PC-9 (cell line): ENCODE data around the gene TAPBP. TPM values are rescaled to one million over a fixed set of nuclear protein-coding genes. Genes with fewer than 3 reads are reported as not detected.
A peak's percentile ranks its signal among the peaks of the same experiment; 100 is the strongest.
"Not testable (repeated sequence)": the region's sequence is repeated elsewhere in the genome, so short reads cannot be mapped to it uniquely, and the experiment has no call there.

Experiments used
- BruUV-seq: library from RNA; stranded (reverse); fragments of 400-500 nt; replicated peaks from 2 replicates; lab custom pipeline; 2021; lab: Mats Ljungman, UMichigan
- CTCF ChIA-PET: fragments of 300-600 bp; sonication (Branson Sonifier 250); formaldehyde crosslinking; loops from one replicate; lab custom pipeline; 2022; ENCODE audit warnings: antibody characterized with exemption; lab: Charles Lee
- POLR2A ChIA-PET: fragments of 300-600 bp; sonication (Branson Sonifier 250); formaldehyde crosslinking; loops from one replicate; lab custom pipeline; 2022; ENCODE audit warnings: antibody characterized with exemption; ENCODE audit not compliant: unreplicated experiment; lab: Charles Lee
- DNase-seq, 2 experiments: peaks; one replicate each; pipeline versions ENCODE4 v3.0.0 to v3.0.0-alpha.2; 2015 to 2022; ENCODE audit warnings: mixed read lengths in 1 of 2
- H2AFZ ChIP-seq: fragments of 200-600 bp; sonication (generic); 2 replicates; pipeline ENCODE4 v1.8.1; 2017; ENCODE audit warnings: antibody characterized with exemption
- H3F3A ChIP-seq: fragments of 200-600 bp; sonication (generic); 2 replicates; pipeline ENCODE4 v1.8.1; 2017; ENCODE audit warnings: antibody characterized with exemption, mild to moderate bottlenecking, low read depth; ENCODE audit not compliant: insufficient read depth
- H3K27ac ChIP-seq: fragments of 200-600 bp; sonication (generic); 2 replicates; pipeline ENCODE4 v1.6.1; 2016; ENCODE audit warnings: mixed run types
- H3K27me3 ChIP-seq: fragments of 200-600 bp; sonication (generic); 2 replicates; pipeline ENCODE4 v1.6.1; 2016; ENCODE audit warnings: low read depth, mixed run types; ENCODE audit not compliant: insufficient read depth
- H3K36me3 ChIP-seq: fragments of 200-600 bp; sonication (generic); 2 replicates; pipeline ENCODE4 v1.6.1; 2016; ENCODE audit warnings: low read depth, mixed run types
- H3K4me1 ChIP-seq: fragments of 200-600 bp; sonication (generic); replicated peaks from 2 replicates; pipeline ENCODE4 v1.6.1; 2016; ENCODE audit warnings: mixed run types; ENCODE audit not compliant: insufficient read depth
- H3K4me2 ChIP-seq: fragments of 200-600 bp; sonication (generic); 2 replicates; pipeline ENCODE4 v1.6.1; 2017; ENCODE audit warnings: mixed run types
- H3K4me3 ChIP-seq: fragments of 200-600 bp; sonication (generic); 2 replicates; pipeline ENCODE4 v1.6.1; 2016; ENCODE audit warnings: mixed run types
- H3K79me2 ChIP-seq: fragments of 200-600 bp; sonication (generic); 2 replicates; pipeline ENCODE4 v1.6.1; 2017; ENCODE audit warnings: low read depth, mixed run types
- H3K9me2 ChIP-seq: fragments of 200-600 bp; sonication (generic); 2 replicates; pipeline ENCODE4 v1.8.1; 2017; ENCODE audit warnings: mild to moderate bottlenecking; ENCODE audit not compliant: insufficient read depth
- H3K9me3 ChIP-seq: fragments of 200-600 bp; sonication (generic); 2 replicates; pipeline ENCODE4 v1.8.1; 2016; ENCODE audit warnings: low read depth; ENCODE audit not compliant: insufficient read depth
- H4K20me1 ChIP-seq: fragments of 200-600 bp; sonication (generic); 2 replicates; pipeline ENCODE4 v1.8.1; 2017; ENCODE audit not compliant: insufficient read depth
- EZH2 ChIP-seq: fragments of 200-600 bp; sonication (generic); IDR thresholded peaks from 2 replicates; pipeline ENCODE4 v1.8.0; 2017; ENCODE audit warnings: antibody characterized with exemption, low read depth
- intact Hi-C: fragments of 100-400 bp; cut with micrococcal nuclease; formaldehyde crosslinking; loops from one replicate; pipeline ENCODE4 v1.10.0; 2022; ENCODE audit not compliant: unreplicated experiment
- total RNA-seq: library from RNA; stranded (reverse); gene quantifications from 2 replicates; pipeline ENCODE4 v1.2.3, GENCODE V29; 2021
- TF ChIP-seq, protein P1 (sequence below): fragments of 200-600 bp; sonication (generic); conservative IDR thresholded peaks from 2 replicates; pipeline ENCODE4 v1.6.1; 2017; ENCODE audit warnings: mixed run types, antibody characterized with exemption, mild to moderate bottlenecking, moderate library complexity

Gene TAPBP
- total RNA-seq, 1 experiment from 2014 or later: 156 TPM

DNA sequence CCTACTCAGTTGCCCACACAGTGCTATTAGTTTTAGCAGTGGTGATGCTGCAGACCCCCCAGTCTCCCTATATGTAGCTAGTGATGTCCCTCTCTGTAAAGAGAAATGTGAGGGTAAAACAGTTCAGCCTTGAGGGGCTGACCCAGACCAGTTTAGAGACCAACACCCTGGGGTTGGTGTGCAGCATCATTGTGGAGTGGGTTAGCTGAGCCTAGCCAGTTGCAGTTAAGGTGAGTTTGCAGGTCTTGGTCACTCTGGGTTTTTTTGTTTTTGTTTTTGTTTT, 37.4 kb downstream of the TAPBP start:
- Histone ChIP-seq H3F3A (peaks cover 89% of the 10 kb centered on the region), H3K4me3 (peak overlapping the region; percentile 70; the same call in 1 of the 2 replicates), H3K9me2 (no peaks in the 10 kb centered on the region), H2AFZ (no peak overlapping the region), H3K4me1 (peaks cover 36% of the 10 kb centered on the region), H3K9me3 (no peaks in the 10 kb centered on the region), H3K27me3 (no peaks in the 10 kb centered on the region), H3K36me3 (peaks cover 44% of the 10 kb centered on the region), H3K27ac (peak overlapping the region; percentile 79), H3K79me2 (peaks cover 42% of the 10 kb centered on the region), H3K4me2 (peak overlapping the region; percentile 96), H4K20me1 (peaks cover 36% of the 10 kb centered on the region)
- no peak for DNase-seq
- intact Hi-C loops: loop anchor here (2.0 to 10.0 kb wide), 2 partner anchors 22 to 72 kb away; partner anchors contain the start of genes HSD17B8, RGL2, RING1 and RXRB
- BruUV-seq: no TSS peak
- CTCF ChIA-PET: interaction anchor here (0.6 kb wide), 1 partner anchor 443 kb away, joined by 3 read pairs; no protein-coding TSS in a partner anchor
- TF ChIP-seq EZH2: no peak
- TF ChIP-seq, protein P1, sequence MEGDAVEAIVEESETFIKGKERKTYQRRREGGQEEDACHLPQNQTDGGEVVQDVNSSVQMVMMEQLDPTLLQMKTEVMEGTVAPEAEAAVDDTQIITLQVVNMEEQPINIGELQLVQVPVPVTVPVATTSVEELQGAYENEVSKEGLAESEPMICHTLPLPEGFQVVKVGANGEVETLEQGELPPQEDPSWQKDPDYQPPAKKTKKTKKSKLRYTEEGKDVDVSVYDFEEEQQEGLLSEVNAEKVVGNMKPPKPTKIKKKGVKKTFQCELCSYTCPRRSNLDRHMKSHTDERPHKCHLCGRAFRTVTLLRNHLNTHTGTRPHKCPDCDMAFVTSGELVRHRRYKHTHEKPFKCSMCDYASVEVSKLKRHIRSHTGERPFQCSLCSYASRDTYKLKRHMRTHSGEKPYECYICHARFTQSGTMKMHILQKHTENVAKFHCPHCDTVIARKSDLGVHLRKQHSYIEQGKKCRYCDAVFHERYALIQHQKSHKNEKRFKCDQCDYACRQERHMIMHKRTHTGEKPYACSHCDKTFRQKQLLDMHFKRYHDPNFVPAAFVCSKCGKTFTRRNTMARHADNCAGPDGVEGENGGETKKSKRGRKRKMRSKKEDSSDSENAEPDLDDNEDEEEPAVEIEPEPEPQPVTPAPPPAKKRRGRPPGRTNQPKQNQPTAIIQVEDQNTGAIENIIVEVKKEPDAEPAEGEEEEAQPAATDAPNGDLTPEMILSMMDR: no peak
- POLR2A ChIA-PET: no interaction called here

DNA sequence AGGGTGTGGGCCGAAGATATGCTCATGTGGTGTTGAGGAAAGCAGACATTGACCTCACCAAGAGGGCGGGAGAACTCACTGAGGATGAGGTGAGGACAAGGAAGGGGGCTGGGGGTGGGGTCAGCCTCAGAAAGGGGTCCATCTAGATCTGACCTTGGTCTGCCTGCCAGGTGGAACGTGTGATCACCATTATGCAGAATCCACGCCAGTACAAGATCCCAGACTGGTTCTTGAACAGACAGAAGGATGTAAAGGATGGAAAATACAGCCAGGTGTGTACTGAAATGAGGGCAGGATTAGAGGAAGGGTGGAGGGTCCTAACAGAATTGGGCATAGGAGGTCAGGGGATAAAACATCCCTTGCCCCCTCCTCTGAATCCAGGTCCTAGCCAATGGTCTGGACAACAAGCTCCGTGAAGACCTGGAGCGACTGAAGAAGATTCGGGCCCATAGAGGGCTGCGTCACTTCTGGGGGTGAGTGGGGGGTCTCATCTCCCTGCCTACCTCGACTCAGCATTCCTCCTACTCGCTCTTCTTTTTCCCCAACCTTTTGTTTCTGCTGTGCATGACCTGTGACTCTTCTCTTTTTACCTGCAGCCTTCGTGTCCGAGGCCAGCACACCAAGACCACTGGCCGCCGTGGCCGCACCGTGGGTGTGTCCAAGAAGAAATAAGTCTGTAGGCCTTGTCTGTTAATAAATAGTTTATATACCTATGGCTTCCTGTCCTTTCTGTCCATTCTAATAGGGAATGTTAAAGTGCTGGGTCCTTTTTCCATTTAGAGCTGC, 37.9 kb downstream of the TAPBP start:
- CTCF ChIA-PET: interaction anchor here (0.6 to 0.7 kb wide), 2 partner anchors 11 to 443 kb away, joined by 3 to 5 read pairs; no protein-coding TSS in a partner anchor
- Histone ChIP-seq H3K4me3 (peak overlapping the region; percentile 70; the same call in 1 of the 2 replicates), H3F3A (peaks cover 84% of the 10 kb centered on the region), H3K79me2 (peaks cover 45% of the 10 kb centered on the region), H3K27ac (peak overlapping the region; percentile 79), H3K4me2 (peak overlapping the region; percentile 96), H3K4me1 (peaks cover 37% of the 10 kb centered on the region), H4K20me1 (peaks cover 36% of the 10 kb centered on the region), H3K36me3 (peaks cover 44% of the 10 kb centered on the region)
- H2AFZ ChIP-seq, H3K9me3 ChIP-seq, H3K9me2 ChIP-seq, POLR2A ChIA-PET, H3K27me3 ChIP-seq: not testable (repeated sequence)
- peak in 1 of 2 experiments; percentile 15 for DNase-seq
- BruUV-seq: TSS peak; percentile 36
- intact Hi-C loops: loop anchor here (2.0 to 10.0 kb wide), 2 partner anchors 23 to 71 kb away; partner anchors contain the start of genes HSD17B8, RGL2, RING1 and RXRB

DNA sequence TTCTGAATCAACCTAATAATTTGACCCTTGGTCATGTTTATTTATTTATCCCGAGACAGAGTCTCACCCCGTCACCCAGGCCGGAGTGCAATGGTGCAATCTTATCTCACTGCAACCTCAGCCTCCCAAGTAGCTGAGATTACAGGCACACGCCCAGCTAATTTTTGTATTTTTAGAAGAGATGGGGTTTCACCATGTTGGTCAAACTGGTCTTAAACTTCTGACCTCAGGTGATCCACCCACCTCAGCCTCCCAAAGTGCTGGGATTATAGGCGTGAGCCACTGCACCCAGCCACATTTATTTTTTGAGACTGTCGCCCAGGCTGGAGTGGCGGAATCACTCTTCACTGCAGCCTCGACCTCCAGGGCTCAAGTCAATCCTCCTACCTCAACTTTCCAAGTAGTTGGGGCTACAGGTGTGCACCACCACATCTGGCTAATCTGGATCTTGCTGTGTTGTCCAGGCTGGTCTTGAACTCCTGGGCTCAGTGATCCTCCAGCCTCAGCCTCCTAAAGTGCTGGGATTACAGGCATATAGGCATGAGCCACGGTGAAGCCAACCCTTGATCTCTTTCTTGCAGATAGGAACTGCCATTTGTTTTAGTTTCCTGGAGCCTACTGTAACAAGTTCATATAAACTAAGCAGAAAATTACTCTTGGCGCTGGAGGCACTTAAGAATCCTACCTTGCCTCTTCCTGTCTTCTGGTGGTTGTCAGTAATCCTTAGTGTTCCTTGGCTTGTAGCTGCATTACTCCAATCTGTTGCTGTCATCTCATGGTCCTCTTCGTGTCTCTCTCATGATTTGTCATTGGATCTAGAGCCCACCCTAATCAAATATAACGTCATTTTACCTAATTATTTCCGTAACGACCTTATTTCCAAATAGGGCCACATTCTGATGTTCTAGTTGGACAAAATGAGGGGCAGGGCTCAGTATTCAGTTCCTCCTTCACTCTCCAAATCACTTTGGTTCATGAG, 39.7 kb downstream of the TAPBP start:
- peak overlapping the region; percentile 96 for H3K4me2 ChIP-seq
- intact Hi-C loops: loop anchor here (10.0 kb wide), 1 partner anchor 69 kb away; the partner anchor contains the start of genes HSD17B8, RING1, RXRB and SLC39A7
- TF ChIP-seq, protein P1: no peak
- no peak for TF ChIP-seq EZH2
- H3K79me2 ChIP-seq: peaks cover 56% of the 10 kb centered on the region
- H2AFZ ChIP-seq: no peak overlapping the region
- no peaks in the 10 kb centered on the region for H3K27me3 ChIP-seq
- H3K4me1 ChIP-seq: peaks cover 39% of the 10 kb centered on the region
- peak overlapping the region; percentile 70 for H3K4me3 ChIP-seq
- peak overlapping the region; percentile 79 for H3K27ac ChIP-seq
- peaks cover 70% of the 10 kb centered on the region for H3F3A ChIP-seq
- peaks cover 44% of the 10 kb centered on the region for H3K36me3 ChIP-seq
- H3K9me3 ChIP-seq: no peaks in the 10 kb centered on the region
- peak in 1 of 2 experiments; percentile 18 for DNase-seq
- H3K9me2 ChIP-seq: no peaks in the 10 kb centered on the region
- peaks cover 36% of the 10 kb centered on the region for H4K20me1 ChIP-seq
- POLR2A ChIA-PET: interaction anchor here (0.7 kb wide), 2 partner anchors 13 to 15 kb away, joined by 3 read pairs; partner anchors contain the start of gene PFDN6
- BruUV-seq: no TSS peak
- CTCF ChIA-PET: interaction anchor here (0.6 kb wide), 1 partner anchor 1273 kb away, joined by 6 read pairs; no protein-coding TSS in a partner anchor
